GM12891 (cell line): Measurements from ENCODE around the gene ARHGAP18.

Experiments used
- DNase-seq: peaks from one replicate; pipeline ENCODE4 v3.0.0; 2011; ENCODE audit warnings: low spot score; ENCODE audit not compliant: insufficient read length
- FAIRE-seq: peaks from 2 replicates; lab custom pipeline; 2011; peaks lifted over from hg19 to GRCh38; lab: Jason Lieb, UNC
- PAX5 ChIP-seq: IDR thresholded peaks from 2 replicates; pipeline ENCODE4 v1.6.1; 2011; ENCODE audit warnings: low read length, moderate library complexity, mild to moderate bottlenecking; ENCODE audit not compliant: insufficient read depth, severe bottlenecking
- POLR2A ChIP-seq: IDR thresholded peaks from 2 replicates; pipeline ENCODE4 v1.6.1; 2011; ENCODE audit warnings: low read depth, low read length, control low read depth
- POLR2AphosphoS5 ChIP-seq: IDR thresholded peaks from 2 replicates; pipeline ENCODE4 v1.6.1; 2011; ENCODE audit warnings: low read depth, low read length, control low read depth
- POU2F2 ChIP-seq: IDR thresholded peaks from 2 replicates; pipeline ENCODE4 v1.6.1; 2011; ENCODE audit warnings: low read depth, mild to moderate bottlenecking, control low read depth, low read length, moderate library complexity
- SPI1 ChIP-seq: IDR thresholded peaks from 2 replicates; pipeline ENCODE4 v1.6.1; 2011; ENCODE audit warnings: low read depth, low read length, control low read depth
- TAF1 ChIP-seq: IDR thresholded peaks from 2 replicates; pipeline ENCODE4 v1.6.1; 2011; ENCODE audit warnings: low read depth, low read length, control low read depth

Gene ARHGAP18

GRCh38 chr6:129607581-129608186, 102.3 kb downstream of the ARHGAP18 start:
- FAIRE-seq (peak; percentile 28), DNase-seq (no peak)
- TF ChIP-seq SPI1: no peak
- no peak for TF ChIP-seq POLR2AphosphoS5
- TF ChIP-seq PAX5: no peak
- TF ChIP-seq POU2F2: no peak
- TF ChIP-seq TAF1: no peak
- TF ChIP-seq POLR2A: no peak

GRCh38 chr6:129606664-129607063, 103.3 kb downstream of the ARHGAP18 start:
- DNase-seq (no peak), FAIRE-seq (no peak)
- TF ChIP-seq SPI1 (peak; percentile 19; the same call in 1 of the 2 replicates), POLR2A (no peak)

GRCh38 chr6:129605967-129606366, 104.0 kb downstream of the ARHGAP18 start:
- TF ChIP-seq POU2F2 (no peak), POLR2A (no peak), POLR2AphosphoS5 (no peak), SPI1 (no peak), PAX5 (no peak), TAF1 (no peak)
- FAIRE-seq (no peak), DNase-seq (no peak)

- no peak for TF ChIP-seq TAF1
- no peak for DNase-seq
- FAIRE-seq: no peak
Observed at GRCh38 chr6:129605095-129605494, 104.9 kb downstream of the ARHGAP18 start.

GRCh38 chr6:129604321-129604720, 105.7 kb downstream of the ARHGAP18 start:
- TF ChIP-seq SPI1 (no peak), POLR2AphosphoS5 (no peak)
- FAIRE-seq (no peak), DNase-seq (no peak)

GRCh38 chr6:129603741-129604140, 106.2 kb downstream of the ARHGAP18 start:
- TF ChIP-seq PAX5 (no peak), POLR2AphosphoS5 (no peak), POU2F2 (no peak), SPI1 (no peak), TAF1 (no peak), POLR2A (no peak)
- DNase-seq (no peak), FAIRE-seq (no peak)

GRCh38 chr6:129601323-129601722, 108.7 kb downstream of the ARHGAP18 start:
- DNase-seq (no peak), FAIRE-seq (no peak)
- TF ChIP-seq SPI1: no peak
- no peak for TF ChIP-seq TAF1
- no peak for TF ChIP-seq POU2F2
- no peak for TF ChIP-seq POLR2A
- TF ChIP-seq POLR2AphosphoS5: no peak
- TF ChIP-seq PAX5: no peak

GRCh38 chr6:129599467-129599866, 110.5 kb downstream of the ARHGAP18 start:
- TF ChIP-seq POLR2A (no peak), TAF1 (no peak), POU2F2 (no peak), POLR2AphosphoS5 (no peak), SPI1 (no peak), PAX5 (no peak)
- DNase-seq: no peak
- no peak for FAIRE-seq

- DNase-seq: no peak
- no peak for TF ChIP-seq PAX5
- TF ChIP-seq SPI1: no peak
- TF ChIP-seq POU2F2: no peak
- FAIRE-seq: peak; percentile 88
Observed at GRCh38 chr6:129598244-129599187, 111.5 kb downstream of the ARHGAP18 start.

- peak; percentile 23 for FAIRE-seq
- TF ChIP-seq SPI1 (no peak), POLR2AphosphoS5 (no peak), POU2F2 (no peak), POLR2A (no peak), TAF1 (no peak), PAX5 (no peak)
- DNase-seq: no peak
Observed at GRCh38 chr6:129597023-129597713, 112.8 kb downstream of the ARHGAP18 start.
